Activated CD4-positive, alpha-beta T cell treated with anti-CD3 and anti-CD28 coated beads, Interleukin-2, amount 10 ng/mL, durations not matched to agents 7 days and 5 days (primary cell): ENCODE measurements around the gene ZC3H7B. TPM values are rescaled to one million over a fixed set of nuclear protein-coding genes. Genes with fewer than 3 reads are reported as not detected.

Experiments
- CTCF ChIA-PET: fragments of 350-600 bp; sonication (Branson Sonifier 250); formaldehyde crosslinking; loops from one replicate; lab custom pipeline; 2021; ENCODE audit warnings: antibody characterized with exemption; lab: Charles Lee
- POLR2A ChIA-PET: fragments of 350-600 bp; sonication (Branson Sonifier 250); formaldehyde crosslinking; loops from one replicate; lab custom pipeline; 2021; ENCODE audit warnings: antibody characterized with exemption; lab: Charles Lee
- DNase-seq: peaks from one replicate; pipeline ENCODE4 v3.0.0-alpha.2; 2020
- H3K27ac Mint-ChIP-seq: one replicate; pipeline ENCODE4 v1.8.0; 2021; ENCODE audit warnings: mild to moderate bottlenecking, moderate library complexity, mixed read lengths
- H3K27me3 Mint-ChIP-seq: one replicate; pipeline ENCODE4 v1.8.0; 2021; ENCODE audit warnings: mixed read lengths
- H3K36me3 Mint-ChIP-seq: one replicate; pipeline ENCODE4 v1.8.0; 2021; ENCODE audit warnings: low read depth, mixed read lengths
- H3K4me1 Mint-ChIP-seq: one replicate; pipeline ENCODE4 v1.8.0; 2021; ENCODE audit warnings: mixed read lengths
- H3K4me3 Mint-ChIP-seq: one replicate; pipeline ENCODE4 v1.8.0; 2021; ENCODE audit warnings: mild to moderate bottlenecking, moderate library complexity, mixed read lengths
- H3K9me3 Mint-ChIP-seq: one replicate; pipeline ENCODE4 v1.8.0; 2021; ENCODE audit warnings: mixed read lengths
- total RNA-seq, 2 experiments: library from RNA; stranded (reverse); gene quantifications; one replicate each; pipeline ENCODE4 v1.2.3, GENCODE V29; 2021

The ZC3H7B gene
- total RNA-seq, 2 experiments from 2014 or later, result 48.9 to 49.3 TPM

- Mint-ChIP-seq H3K4me3 (no peak overlapping the region), H3K9me3 (no peaks in the 10 kb centered on the region), H3K36me3 (no peaks in the 10 kb centered on the region), H3K27me3 (peaks cover 9% of the 10 kb centered on the region), H3K27ac (no peak overlapping the region), H3K4me1 (no peaks in the 10 kb centered on the region)
- ChIA-PET POLR2A (no interaction called here), CTCF (interaction anchor here (0.9 kb wide), 1 partner anchor 37 kb away, joined by 3 read pairs; no protein-coding TSS in a partner anchor)
- DNase-seq, result no peak
Observed at GRCh38 chr22:41366323-41367029, 65.2 kb downstream of the ZC3H7B start.

- no peak overlapping the region for H3K27ac Mint-ChIP-seq
- ChIA-PET POLR2A (no interaction called here), CTCF (interaction anchor here (0.7 to 0.9 kb wide), 2 partner anchors 14 to 36 kb away, joined by 3 to 4 read pairs; partner anchors contain the start of gene TEF)
- no peak overlapping the region for H3K4me3 Mint-ChIP-seq
- H3K9me3 Mint-ChIP-seq, result no peaks in the 10 kb centered on the region
- H3K36me3 Mint-ChIP-seq, result no peaks in the 10 kb centered on the region
- peaks cover 9% of the 10 kb centered on the region for H3K27me3 Mint-ChIP-seq
- DNase-seq, result no peak
- H3K4me1 Mint-ChIP-seq, result no peaks in the 10 kb centered on the region
Observed at GRCh38 chr22:41367039-41367679, 65.8 kb downstream of the ZC3H7B start.

- ChIA-PET CTCF (interaction anchor here (0.7 kb wide), 1 partner anchor 14 kb away, joined by 4 read pairs; the partner anchor contains the start of gene TEF), POLR2A (no interaction called here)
- Mint-ChIP-seq H3K9me3 (no peaks in the 10 kb centered on the region), H3K27me3 (peaks cover 9% of the 10 kb centered on the region), H3K4me3 (no peak overlapping the region), H3K4me1 (no peaks in the 10 kb centered on the region), H3K27ac (no peak overlapping the region), H3K36me3 (no peaks in the 10 kb centered on the region)
- no peak for DNase-seq
Observed at GRCh38 chr22:41367680-41368542, 66.6 kb downstream of the ZC3H7B start.

GRCh38 chr22:41368543-41369423 is 67.5 kb downstream of the ZC3H7B start:
- Mint-ChIP-seq H3K27me3 (peaks cover 9% of the 10 kb centered on the region), H3K36me3 (no peaks in the 10 kb centered on the region), H3K27ac (no peak overlapping the region), H3K4me3 (no peak overlapping the region), H3K4me1 (no peaks in the 10 kb centered on the region), H3K9me3 (no peaks in the 10 kb centered on the region)
- ChIA-PET POLR2A (no interaction called here), CTCF (interaction anchor here (0.6 kb wide), 1 partner anchor 60 kb away, joined by 3 read pairs; no protein-coding TSS in a partner anchor)
- no peak for DNase-seq

GRCh38 chr22:41369424-41369745 is 68.1 kb downstream of the ZC3H7B start:
- Mint-ChIP-seq H3K36me3 (no peaks in the 10 kb centered on the region), H3K27ac (no peak overlapping the region), H3K9me3 (no peaks in the 10 kb centered on the region), H3K4me3 (no peak overlapping the region), H3K27me3 (peaks cover 9% of the 10 kb centered on the region), H3K4me1 (no peaks in the 10 kb centered on the region)
- CTCF ChIA-PET, result no interaction called here
- POLR2A ChIA-PET, result no interaction called here
- no peak for DNase-seq

GRCh38 chr22:41369837-41370236 is 68.5 kb downstream of the ZC3H7B start:
- Mint-ChIP-seq H3K27ac (no peak overlapping the region), H3K36me3 (no peaks in the 10 kb centered on the region), H3K27me3 (peaks cover 9% of the 10 kb centered on the region), H3K4me1 (no peaks in the 10 kb centered on the region), H3K9me3 (no peaks in the 10 kb centered on the region), H3K4me3 (no peak overlapping the region)
- no peak for DNase-seq
- ChIA-PET CTCF (interaction anchor here (0.6 kb wide), 1 partner anchor 53 kb away, joined by 5 read pairs; no protein-coding TSS in a partner anchor), POLR2A (no interaction called here)

- H3K27ac Mint-ChIP-seq, result no peak overlapping the region
- POLR2A ChIA-PET, result no interaction called here
- no peaks in the 10 kb centered on the region for H3K27me3 Mint-ChIP-seq
- H3K36me3 Mint-ChIP-seq, result no peaks in the 10 kb centered on the region
- peaks cover 11% of the 10 kb centered on the region for H3K4me1 Mint-ChIP-seq
- no peak for DNase-seq
- H3K9me3 Mint-ChIP-seq, result no peaks in the 10 kb centered on the region
- CTCF ChIA-PET, result interaction anchor here (0.6 to 1.5 kb wide), 2 partner anchors 26 to 443 kb away, joined by 4 read pairs; no protein-coding TSS in a partner anchor
- H3K4me3 Mint-ChIP-seq, result no peak overlapping the region
Observed at GRCh38 chr22:41377846-41378245, 76.5 kb downstream of the ZC3H7B start.

- H3K27ac Mint-ChIP-seq, result peak overlapping the region; percentile 68
- peak overlapping the region; percentile 90 for H3K4me3 Mint-ChIP-seq
- peaks cover 20% of the 10 kb centered on the region for H3K4me1 Mint-ChIP-seq
- H3K27me3 Mint-ChIP-seq, result no peaks in the 10 kb centered on the region
- no peaks in the 10 kb centered on the region for H3K36me3 Mint-ChIP-seq
- H3K9me3 Mint-ChIP-seq, result no peaks in the 10 kb centered on the region
- DNase-seq, result no peak
- ChIA-PET POLR2A (interaction anchor here (0.6 to 1.5 kb wide), 2 partner anchors 240 to 449 kb away, joined by 3 to 5 read pairs; partner anchors contain the start of genes DESI1 and XRCC6), CTCF (interaction anchor here (0.6 to 3.1 kb wide), 8 partner anchors 11 to 90 kb away, joined by 3 to 15 read pairs (median 4); no protein-coding TSS in a partner anchor)
Observed at GRCh38 chr22:41380993-41381328, 79.6 kb downstream of the ZC3H7B start.

- POLR2A ChIA-PET, result interaction anchor here (0.5 to 1.5 kb wide), 5 partner anchors 75 to 449 kb away, joined by 3 to 5 read pairs (median 3); partner anchors contain the start of genes ACO2, DESI1, PHF5A and XRCC6
Observed at GRCh38 chr22:41381329-41382097, 80.2 kb downstream of the ZC3H7B start, which contains the start of gene TEF. Gene TEF (plus strand): TSS chr22:41381942. CDS start chr22:41382045, 103 bp downstream.

GRCh38 chr22:41382098-41382578 is 80.8 kb downstream of the ZC3H7B start:
- Mint-ChIP-seq H3K9me3 (no peaks in the 10 kb centered on the region), H3K4me3 (peak overlapping the region; percentile 90), H3K36me3 (no peaks in the 10 kb centered on the region), H3K4me1 (peaks cover 20% of the 10 kb centered on the region), H3K27ac (peak overlapping the region; percentile 99), H3K27me3 (no peaks in the 10 kb centered on the region)
- ChIA-PET CTCF (interaction anchor here (0.6 to 3.1 kb wide), 6 partner anchors 10 to 893 kb away, joined by 3 to 15 read pairs (median 4); partner anchors contain the start of gene PHF5A), POLR2A (interaction anchor here (0.6 to 1.0 kb wide), 2 partner anchors 75 to 87 kb away, joined by 3 read pairs; partner anchors contain the start of genes ACO2 and PHF5A)
- DNase-seq, result peak; percentile 72

More at GRCh38 chr22:41381329-41382097, 80.2 kb downstream of the ZC3H7B start, which contains the start of gene TEF:
- Mint-ChIP-seq H3K36me3 (no peaks in the 10 kb centered on the region), H3K4me3 (peak within 1 kb of the TSS; percentile 90), H3K27me3 (no peaks in the 10 kb centered on the region), H3K27ac (peak within 1 kb of the TSS; percentile 99), H3K9me3 (no peaks in the 10 kb centered on the region), H3K4me1 (peaks cover 20% of the 10 kb centered on the region)
- DNase-seq, result peak; percentile 98
- CTCF ChIA-PET, result interaction anchor here (0.6 to 3.1 kb wide), 9 partner anchors 11 to 893 kb away, joined by 3 to 15 read pairs (median 3); partner anchors contain the start of gene PHF5A
